Measurements from ENCODE around the gene MECP2. TPM values are rescaled to one million over a fixed set of nuclear protein-coding genes. Genes with fewer than 3 reads are reported as not detected.
"Not testable (repeated sequence)": the region's sequence is repeated elsewhere in the genome, so short reads cannot be mapped to it uniquely, and the experiment has no call there.

MECP2 gene
- total RNA-seq, result 10.4 TPM

GRCh38 chrX:154097589-154098541, at the start of gene MECP2:
MECP2 (minus strand) TSS chrX:154097717.
- H3K27ac ChIP-seq (ENCODE audit: low read depth, low read length), result peak within 1 kb of the TSS; percentile 91
- no peaks in the 10 kb centered on the region for H3K36me3 ChIP-seq (ENCODE audit: control insufficient read depth in 3 of 3, insufficient read depth in 3 of 3, low read length in 3 of 3)
- no peaks in the 10 kb centered on the region for H3K9me3 ChIP-seq (ENCODE audit: control insufficient read depth in 3 of 3, low read length in 3 of 3)

DNA sequence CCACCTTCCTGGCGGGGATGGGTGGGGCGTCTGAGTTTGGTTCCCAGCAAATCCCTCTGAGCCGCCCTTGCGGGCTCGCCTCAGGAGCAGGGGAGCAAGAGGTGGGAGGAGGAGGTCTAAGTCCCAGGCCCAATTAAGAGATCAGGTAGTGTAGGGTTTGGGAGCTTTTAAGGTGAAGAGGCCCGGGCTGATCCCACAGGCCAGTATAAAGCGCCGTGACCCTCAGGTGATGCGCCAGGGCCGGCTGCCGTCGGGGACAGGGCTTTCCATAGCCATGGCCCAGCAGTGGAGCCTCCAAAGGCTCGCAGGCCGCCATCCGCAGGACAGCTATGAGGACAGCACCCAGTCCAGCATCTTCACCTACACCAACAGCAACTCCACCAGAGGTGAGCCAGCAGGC, 46.5 kb upstream of the MECP2 start, which contains the start of gene OPN1LW:
TSS of gene OPN1LW (plus strand) at position 234 of the 400 bp plus-strand sequence. CDS start at position 275, 41 bp downstream.
- not testable (repeated sequence) for H3K9me3 ChIP-seq (ENCODE audit: control insufficient read depth in 3 of 3, low read length in 3 of 3); H3K27me3 ChIP-seq (ENCODE audit: control insufficient read depth in 3 of 3, insufficient read depth in 3 of 3, low read length in 3 of 3); H3K9ac ChIP-seq (ENCODE audit: low read depth in 1 of 3, low read length in 3 of 3); H3K4me1 ChIP-seq (ENCODE audit: control insufficient read depth in 3 of 3, insufficient read depth in 3 of 3, low read length in 3 of 3); H3K36me3 ChIP-seq (ENCODE audit: control insufficient read depth in 3 of 3, insufficient read depth in 3 of 3, low read length in 3 of 3); H3K4me3 ChIP-seq (ENCODE audit: low read length in 3 of 3); H3K27ac ChIP-seq (ENCODE audit: low read depth, low read length)

More at GRCh38 chrX:154097589-154098541, at the start of gene MECP2:
- Histone ChIP-seq H3K4me3 (ENCODE audit: low read length in 3 of 3) (peak within 1 kb of the TSS; percentile 85 to 87 (median 86)), H3K9ac (ENCODE audit: low read depth in 1 of 3, low read length in 3 of 3) (peak within 1 kb of the TSS; percentile 79 to 87 (median 86)), H3K27me3 (ENCODE audit: control insufficient read depth in 3 of 3, insufficient read depth in 3 of 3, low read length in 3 of 3) (no peaks in the 10 kb centered on the region), H3K4me1 (ENCODE audit: control insufficient read depth in 3 of 3, insufficient read depth in 3 of 3, low read length in 3 of 3) (peaks cover 25 to 31% (median 29%) of the 10 kb centered on the region in 3 donors)

DNA sequence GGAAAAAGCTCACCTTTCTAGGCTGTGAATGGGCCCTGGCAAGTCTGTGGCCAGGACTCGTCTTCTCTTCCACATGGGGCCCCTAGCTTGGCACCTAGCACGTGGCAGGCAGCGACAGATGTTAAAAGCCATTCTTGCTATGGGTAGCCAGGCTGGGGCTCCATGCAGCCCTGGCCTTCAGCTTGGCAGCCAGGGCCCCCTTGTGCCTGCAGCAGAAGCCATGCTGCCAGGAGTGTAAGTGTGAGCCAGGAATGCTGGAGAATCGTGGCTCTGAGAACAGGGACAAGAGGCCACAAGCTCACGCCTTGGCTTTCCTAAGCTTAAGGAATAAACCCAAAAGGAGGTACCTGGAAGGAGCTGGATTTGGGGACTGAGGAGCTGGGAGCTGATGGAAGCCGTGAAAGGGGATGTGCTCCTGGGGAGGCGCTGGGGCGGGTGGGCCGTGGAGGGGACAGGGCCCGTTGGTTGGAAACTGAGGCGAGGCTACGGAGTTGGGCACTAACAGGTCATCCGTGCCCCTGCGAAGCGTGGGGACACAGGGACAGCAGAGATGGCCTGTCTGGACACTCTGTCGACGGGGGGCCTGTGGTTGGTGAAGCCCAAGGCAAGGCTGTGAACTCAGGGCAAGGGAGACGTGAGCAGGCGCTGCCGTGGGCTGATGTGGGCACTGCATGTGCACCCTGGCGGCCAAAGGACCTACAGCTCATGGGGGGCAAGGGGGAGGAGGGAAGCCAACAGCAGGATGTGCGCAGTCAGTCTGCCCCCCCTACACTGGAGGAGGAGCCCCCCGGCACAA, 45.6 kb upstream of the MECP2 start:
- Histone ChIP-seq H3K36me3 (ENCODE audit: control insufficient read depth in 3 of 3, insufficient read depth in 3 of 3, low read length in 3 of 3) (no peaks in the 10 kb centered on the region), H3K9me3 (ENCODE audit: control insufficient read depth in 3 of 3, low read length in 3 of 3) (no peaks in the 10 kb centered on the region), H3K4me3 (ENCODE audit: low read length in 3 of 3) (no peak overlapping the region), H3K4me1 (ENCODE audit: control insufficient read depth in 3 of 3, insufficient read depth in 3 of 3, low read length in 3 of 3) (no peaks in the 10 kb centered on the region), H3K27me3 (ENCODE audit: control insufficient read depth in 3 of 3, insufficient read depth in 3 of 3, low read length in 3 of 3) (peaks cover 0 to 3% (median 0%) of the 10 kb centered on the region in 3 donors), H3K9ac (ENCODE audit: low read depth in 1 of 3, low read length in 3 of 3) (no peak overlapping the region), H3K27ac (ENCODE audit: low read depth, low read length) (no peak overlapping the region)

GRCh38 chrX:154142386-154142785, 44.9 kb upstream of the MECP2 start:
- Histone ChIP-seq H3K27me3 (ENCODE audit: control insufficient read depth in 3 of 3, insufficient read depth in 3 of 3, low read length in 3 of 3) (peaks cover 0 to 3% (median 0%) of the 10 kb centered on the region in 3 donors), H3K4me1 (ENCODE audit: control insufficient read depth in 3 of 3, insufficient read depth in 3 of 3, low read length in 3 of 3) (no peaks in the 10 kb centered on the region), H3K9me3 (ENCODE audit: control insufficient read depth in 3 of 3, low read length in 3 of 3) (no peaks in the 10 kb centered on the region)

DNA sequence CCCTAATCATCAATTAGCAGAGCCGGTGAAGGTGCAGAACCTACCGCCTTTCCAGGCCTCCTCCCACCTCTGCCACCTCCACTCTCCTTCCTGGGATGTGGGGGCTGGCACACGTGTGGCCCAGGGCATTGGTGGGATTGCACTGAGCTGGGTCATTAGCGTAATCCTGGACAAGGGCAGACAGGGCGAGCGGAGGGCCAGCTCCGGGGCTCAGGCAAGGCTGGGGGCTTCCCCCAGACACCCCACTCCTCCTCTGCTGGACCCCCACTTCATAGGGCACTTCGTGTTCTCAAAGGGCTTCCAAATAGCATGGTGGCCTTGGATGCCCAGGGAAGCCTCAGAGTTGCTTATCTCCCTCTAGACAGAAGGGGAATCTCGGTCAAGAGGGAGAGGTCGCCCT, 43.2 kb upstream of the MECP2 start:
- Histone ChIP-seq H3K9me3 (ENCODE audit: control insufficient read depth in 3 of 3, low read length in 3 of 3) (no peaks in the 10 kb centered on the region), H3K4me3 (ENCODE audit: low read length in 3 of 3) (no peak overlapping the region), H3K27me3 (ENCODE audit: control insufficient read depth in 3 of 3, insufficient read depth in 3 of 3, low read length in 3 of 3) (peaks cover 0 to 3% (median 0%) of the 10 kb centered on the region in 3 donors), H3K4me1 (ENCODE audit: control insufficient read depth in 3 of 3, insufficient read depth in 3 of 3, low read length in 3 of 3) (no peaks in the 10 kb centered on the region), H3K36me3 (ENCODE audit: control insufficient read depth in 3 of 3, insufficient read depth in 3 of 3, low read length in 3 of 3) (no peaks in the 10 kb centered on the region), H3K27ac (ENCODE audit: low read depth, low read length) (no peak overlapping the region), H3K9ac (ENCODE audit: low read depth in 1 of 3, low read length in 3 of 3) (no peak overlapping the region)

More at GRCh38 chrX:154142386-154142785, 44.9 kb upstream of the MECP2 start:
- Histone ChIP-seq H3K4me3 (ENCODE audit: low read length in 3 of 3) (no peak overlapping the region), H3K36me3 (ENCODE audit: control insufficient read depth in 3 of 3, insufficient read depth in 3 of 3, low read length in 3 of 3) (no peaks in the 10 kb centered on the region), H3K9ac (ENCODE audit: low read depth in 1 of 3, low read length in 3 of 3) (no peak overlapping the region), H3K27ac (ENCODE audit: low read depth, low read length) (no peak overlapping the region)

DNA sequence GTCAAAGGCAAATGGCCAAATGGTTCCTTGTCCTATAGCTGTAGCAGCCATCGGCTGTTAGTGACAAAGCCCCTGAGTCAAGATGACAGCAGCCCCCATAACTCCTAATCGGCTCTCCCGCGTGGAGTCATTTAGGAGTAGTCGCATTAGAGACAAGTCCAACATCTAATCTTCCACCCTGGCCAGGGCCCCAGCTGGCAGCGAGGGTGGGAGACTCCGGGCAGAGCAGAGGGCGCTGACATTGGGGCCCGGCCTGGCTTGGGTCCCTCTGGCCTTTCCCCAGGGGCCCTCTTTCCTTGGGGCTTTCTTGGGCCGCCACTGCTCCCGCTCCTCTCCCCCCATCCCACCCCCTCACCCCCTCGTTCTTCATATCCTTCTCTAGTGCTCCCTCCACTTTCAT, 42.7 kb upstream of the MECP2 start:
- Histone ChIP-seq H3K27me3 (ENCODE audit: control insufficient read depth in 3 of 3, insufficient read depth in 3 of 3, low read length in 3 of 3) (peaks cover 0 to 3% (median 0%) of the 10 kb centered on the region in 3 donors), H3K4me1 (ENCODE audit: control insufficient read depth in 3 of 3, insufficient read depth in 3 of 3, low read length in 3 of 3) (no peaks in the 10 kb centered on the region), H3K4me3 (ENCODE audit: low read length in 3 of 3) (no peak overlapping the region), H3K27ac (ENCODE audit: low read depth, low read length) (no peak overlapping the region), H3K9ac (ENCODE audit: low read depth in 1 of 3, low read length in 3 of 3) (no peak overlapping the region), H3K36me3 (ENCODE audit: control insufficient read depth in 3 of 3, insufficient read depth in 3 of 3, low read length in 3 of 3) (no peaks in the 10 kb centered on the region), H3K9me3 (ENCODE audit: control insufficient read depth in 3 of 3, low read length in 3 of 3) (no peaks in the 10 kb centered on the region)

DNA sequence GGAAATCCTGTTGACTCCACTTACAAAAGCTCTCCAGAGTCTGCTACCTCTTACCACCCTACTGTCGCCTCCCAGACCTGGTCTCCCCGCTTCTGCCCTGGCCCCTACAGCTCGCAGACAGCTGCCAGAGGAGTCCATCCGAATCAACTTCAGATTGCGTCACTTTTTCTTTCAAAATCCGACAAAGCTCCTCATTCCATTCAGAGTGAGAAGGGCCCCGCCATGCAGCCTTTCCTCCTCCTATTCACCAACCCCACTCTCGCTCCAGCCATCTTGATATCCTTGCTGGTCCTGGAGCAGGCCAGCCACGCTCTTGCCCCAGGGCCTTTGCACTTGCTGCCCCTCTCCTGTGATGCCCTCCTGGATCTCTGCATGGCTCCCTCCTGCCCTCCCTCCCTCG, 41.3 kb upstream of the MECP2 start:
- no peaks in the 10 kb centered on the region for H3K4me1 ChIP-seq (ENCODE audit: control insufficient read depth in 3 of 3, insufficient read depth in 3 of 3, low read length in 3 of 3)
- H3K36me3 ChIP-seq (ENCODE audit: control insufficient read depth in 3 of 3, insufficient read depth in 3 of 3, low read length in 3 of 3), result no peaks in the 10 kb centered on the region
- no peak overlapping the region for H3K27ac ChIP-seq (ENCODE audit: low read depth, low read length)
- no peak overlapping the region for H3K4me3 ChIP-seq (ENCODE audit: low read length in 3 of 3)
- peaks cover 0 to 3% (median 0%) of the 10 kb centered on the region in 3 donors for H3K27me3 ChIP-seq (ENCODE audit: control insufficient read depth in 3 of 3, insufficient read depth in 3 of 3, low read length in 3 of 3)
- no peaks in the 10 kb centered on the region for H3K9me3 ChIP-seq (ENCODE audit: control insufficient read depth in 3 of 3, low read length in 3 of 3)
- H3K9ac ChIP-seq (ENCODE audit: low read depth in 1 of 3, low read length in 3 of 3), result no peak overlapping the region

DNA sequence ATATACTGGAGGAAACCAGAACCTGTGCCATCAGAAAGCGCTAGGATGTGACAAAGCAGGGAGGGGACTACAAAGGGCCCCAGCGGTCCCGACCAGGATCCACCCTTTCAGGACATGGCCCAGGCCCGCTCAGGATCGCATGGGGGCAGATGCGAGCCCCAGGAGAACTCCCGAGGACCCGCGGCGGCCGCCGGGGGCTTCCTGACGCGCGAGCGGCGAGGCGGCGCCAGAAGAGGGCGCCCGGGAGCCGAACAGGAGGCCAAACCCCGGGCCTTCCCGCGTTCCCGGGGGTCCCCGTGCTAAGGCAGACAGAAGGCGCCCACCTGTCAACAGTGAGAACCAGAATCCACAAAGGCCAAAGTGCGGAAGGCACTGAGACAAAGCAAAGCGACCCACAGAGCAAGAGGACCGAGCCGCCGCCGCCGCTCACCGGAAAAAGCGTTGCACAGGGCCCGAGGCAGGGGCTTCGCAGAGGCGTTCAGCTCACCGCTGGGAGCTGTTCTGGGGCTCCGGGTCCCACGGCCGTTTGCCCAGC, 39.2 kb upstream of the MECP2 start:
- Histone ChIP-seq H3K27me3 (ENCODE audit: control insufficient read depth in 3 of 3, insufficient read depth in 3 of 3, low read length in 3 of 3) (no peaks in the 10 kb centered on the region), H3K4me1 (ENCODE audit: control insufficient read depth in 3 of 3, insufficient read depth in 3 of 3, low read length in 3 of 3) (no peaks in the 10 kb centered on the region), H3K4me3 (ENCODE audit: low read length in 3 of 3) (peak overlapping the region in 1 of 3 donors; percentile 66), H3K36me3 (ENCODE audit: control insufficient read depth in 3 of 3, insufficient read depth in 3 of 3, low read length in 3 of 3) (no peaks in the 10 kb centered on the region), H3K9me3 (ENCODE audit: control insufficient read depth in 3 of 3, low read length in 3 of 3) (no peaks in the 10 kb centered on the region), H3K9ac (ENCODE audit: low read depth in 1 of 3, low read length in 3 of 3) (peak overlapping the region in 2 of 3 donors; percentile 29 to 79), H3K27ac (ENCODE audit: low read depth, low read length) (no peak overlapping the region)

DNA sequence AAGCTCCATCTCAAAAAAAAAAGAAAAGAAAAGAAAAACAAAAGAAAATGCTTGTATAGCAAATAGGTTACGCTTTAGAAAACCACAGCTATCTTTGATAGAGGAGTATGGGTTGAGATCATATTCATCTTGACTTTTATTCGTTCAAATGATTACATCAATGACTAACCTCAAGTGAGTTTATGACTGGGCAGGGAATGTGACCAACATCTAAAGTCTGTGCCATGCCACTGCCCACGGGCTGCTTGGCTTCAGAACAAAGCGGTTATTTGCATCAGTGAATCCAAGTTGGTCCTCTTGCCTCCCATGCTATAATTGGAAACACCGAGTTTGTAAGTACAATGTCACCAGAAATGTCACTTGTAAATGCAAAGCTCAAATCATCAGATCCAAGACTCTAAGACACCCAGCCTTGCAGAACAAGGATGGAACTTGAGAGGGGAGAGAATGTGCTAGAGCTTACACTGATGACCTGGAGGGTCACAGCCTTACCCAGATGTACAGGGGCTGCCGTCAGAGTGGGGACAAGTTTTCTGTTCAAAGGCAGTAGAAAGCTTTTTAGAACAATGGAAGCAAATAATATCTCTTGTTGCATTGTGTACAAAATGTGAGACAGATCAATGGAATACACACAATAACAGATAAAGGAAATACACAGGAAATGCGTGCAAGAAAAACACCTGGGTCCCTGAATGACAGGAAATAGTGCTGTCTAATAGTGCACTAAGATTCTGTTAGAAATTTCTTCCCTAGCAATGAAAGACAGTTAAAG, 38.1 kb upstream of the MECP2 start:
- H3K9me3 ChIP-seq (ENCODE audit: control insufficient read depth in 3 of 3, low read length in 3 of 3), result no peaks in the 10 kb centered on the region
- no peaks in the 10 kb centered on the region for H3K27me3 ChIP-seq (ENCODE audit: control insufficient read depth in 3 of 3, insufficient read depth in 3 of 3, low read length in 3 of 3)
- H3K36me3 ChIP-seq (ENCODE audit: control insufficient read depth in 3 of 3, insufficient read depth in 3 of 3, low read length in 3 of 3), result no peaks in the 10 kb centered on the region
- H3K4me3 ChIP-seq (ENCODE audit: low read length in 3 of 3), result no peak overlapping the region
- H3K9ac ChIP-seq (ENCODE audit: low read depth in 1 of 3, low read length in 3 of 3), result no peak overlapping the region
- H3K27ac ChIP-seq (ENCODE audit: low read depth, low read length), result no peak overlapping the region
- H3K4me1 ChIP-seq (ENCODE audit: control insufficient read depth in 3 of 3, insufficient read depth in 3 of 3, low read length in 3 of 3), result no peaks in the 10 kb centered on the region

All from skeletal muscle tissue (tissue), 4 donors.